ENCODE measurements around the gene PLCL1.

DNA sequence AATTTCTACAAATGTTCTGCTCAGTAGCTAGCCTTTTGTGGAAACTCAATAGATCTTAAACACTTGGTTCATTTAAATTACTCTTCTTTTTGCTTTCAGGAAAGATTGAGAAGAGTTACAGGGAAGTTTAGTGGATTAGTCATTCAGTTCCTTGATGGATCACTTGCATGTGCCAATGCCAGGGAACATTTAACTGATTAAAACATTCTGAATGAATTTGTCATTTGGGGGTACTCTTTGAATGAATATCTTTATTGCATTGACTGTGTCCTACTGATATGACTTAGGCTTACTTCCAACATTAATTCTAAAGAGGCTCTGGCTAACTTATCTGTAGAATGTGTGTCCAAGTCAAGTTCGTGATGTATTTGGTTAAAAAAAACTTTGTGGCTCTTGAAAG is 199.8 kb downstream of the PLCL1 start:
- TF ChIP-seq POLR2A (IDR thresholded peaks at IDR 0.05; ENCODE audit: low read depth, low read length) = no peak
- TF ChIP-seq, protein P1, sequence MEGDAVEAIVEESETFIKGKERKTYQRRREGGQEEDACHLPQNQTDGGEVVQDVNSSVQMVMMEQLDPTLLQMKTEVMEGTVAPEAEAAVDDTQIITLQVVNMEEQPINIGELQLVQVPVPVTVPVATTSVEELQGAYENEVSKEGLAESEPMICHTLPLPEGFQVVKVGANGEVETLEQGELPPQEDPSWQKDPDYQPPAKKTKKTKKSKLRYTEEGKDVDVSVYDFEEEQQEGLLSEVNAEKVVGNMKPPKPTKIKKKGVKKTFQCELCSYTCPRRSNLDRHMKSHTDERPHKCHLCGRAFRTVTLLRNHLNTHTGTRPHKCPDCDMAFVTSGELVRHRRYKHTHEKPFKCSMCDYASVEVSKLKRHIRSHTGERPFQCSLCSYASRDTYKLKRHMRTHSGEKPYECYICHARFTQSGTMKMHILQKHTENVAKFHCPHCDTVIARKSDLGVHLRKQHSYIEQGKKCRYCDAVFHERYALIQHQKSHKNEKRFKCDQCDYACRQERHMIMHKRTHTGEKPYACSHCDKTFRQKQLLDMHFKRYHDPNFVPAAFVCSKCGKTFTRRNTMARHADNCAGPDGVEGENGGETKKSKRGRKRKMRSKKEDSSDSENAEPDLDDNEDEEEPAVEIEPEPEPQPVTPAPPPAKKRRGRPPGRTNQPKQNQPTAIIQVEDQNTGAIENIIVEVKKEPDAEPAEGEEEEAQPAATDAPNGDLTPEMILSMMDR (IDR thresholded peaks at IDR 0.05; ENCODE audit: extremely low read depth in 1 of 2, insufficient read depth in 1 of 2, low read depth in 1 of 2, low read length in 2 of 2) = no peak
- TF ChIP-seq POLR2AphosphoS5 (IDR thresholded peaks at IDR 0.05; ENCODE audit: insufficient read depth, low read depth, low read length) = no peak
- TF ChIP-seq EZH2 (IDR thresholded peaks at IDR 0.05; ENCODE audit: borderline replicate concordance, low read depth, low read length, severe bottlenecking) = no peak
- TF ChIP-seq FOS (IDR thresholded peaks at IDR 0.05; ENCODE audit: borderline replicate concordance, insufficient read depth, low read length) = peak; percentile 58
